K562 (cell line): Measurements from ENCODE around the gene ASCL3. TPM values are rescaled to one million over a fixed set of nuclear protein-coding genes. Genes with fewer than 3 reads are reported as not detected.

ENCODE experiments used
- ATAC-seq: fragments of 200-7000 bp; cut with Tn5 transposase; 3 replicates; pipeline ENCODE4 v1.9.1; 2020; ENCODE audit warnings: moderate library complexity
- BruUV-seq: library from RNA; stranded (reverse); fragments of 400-500 nt; replicated peaks from 2 replicates; lab custom pipeline; 2021; lab: Mats Ljungman, UMichigan
- CTCF ChIA-PET: fragments of 300-600 bp; formaldehyde crosslinking; extraction: SDS; loops from one replicate; lab custom pipeline; 2021; ENCODE audit warnings: low intra/inter-chr PET ratio; lab: Yijun Ruan, JAX
- POLR2A ChIA-PET: fragments of 300-600, 350-650 bp; sonication (Branson Sonifier 250); formaldehyde crosslinking; extraction: SDS; loops from one replicate; lab custom pipeline; 2021; ENCODE audit warnings: antibody characterized with exemption, inconsistent platforms; lab: Yijun Ruan, JAX
- DNase-seq, 4 experiments: peaks; one replicate each; pipeline versions ENCODE4 v3.0.0 to v3.0.0-alpha.2; 2011 to 2018; ENCODE audit warnings: low spot score in 3 of 4, mixed read lengths in 3 of 4; ENCODE audit errors: extremely low read depth in 1 of 4
- FAIRE-seq: peaks from 2 replicates; lab custom pipeline; 2011; peaks lifted over from hg19 to GRCh38; lab: Jason Lieb, UNC
- H2AFZ ChIP-seq: 2 replicates; pipeline ENCODE4 v1.6.0; 2011; ENCODE audit warnings: low read depth, low read length, control low read depth, inconsistent platforms
- H3K27ac ChIP-seq: fragments of 200-600 bp; 3 replicates; pipeline ENCODE4 v1.8.0; 2011; ENCODE audit warnings: low read depth, mild to moderate bottlenecking, control low read depth, inconsistent platforms, low read length, moderate library complexity, mixed read lengths; ENCODE audit errors: extremely low read depth
- H3K27me3 ChIP-seq, 2 experiments: fragments of 300-600 bp in 1 of 2; 2 replicates in 1 of 2; 3 replicates in 1 of 2; pipeline versions ENCODE4 v1.6.0 to v1.8.0; 2011; ENCODE audit warnings: inconsistent platforms in 2 of 2, low read length in 2 of 2, mild to moderate bottlenecking in 1 of 2, mixed read lengths in 1 of 2, moderate library complexity in 1 of 2; ENCODE audit not compliant: control insufficient read depth in 2 of 2, insufficient read depth in 2 of 2
- H3K36me3 ChIP-seq: fragments of 300-600 bp; 3 replicates; pipeline ENCODE4 v1.8.0; 2011; ENCODE audit warnings: mild to moderate bottlenecking, low read length, inconsistent platforms; ENCODE audit not compliant: control insufficient read depth, insufficient read depth
- H3K4me1 ChIP-seq, 2 experiments: fragments of 200-600 bp in 1 of 2; replicated peaks in 1 of 2; 2 replicates in 1 of 2; 3 replicates in 1 of 2; pipeline versions ENCODE4 v1.5.1 to v1.8.0; 2011; ENCODE audit warnings: inconsistent platforms in 2 of 2, low read length in 2 of 2, mild to moderate bottlenecking in 1 of 2, mixed read lengths in 1 of 2, moderate library complexity in 1 of 2; ENCODE audit not compliant: control insufficient read depth in 2 of 2, insufficient read depth in 2 of 2
- H3K4me2 ChIP-seq: 2 replicates; pipeline ENCODE4 v1.6.1; 2011; ENCODE audit warnings: low read length, control low read depth, inconsistent platforms, mixed read lengths; ENCODE audit not compliant: insufficient read depth
- H3K4me3 ChIP-seq: fragments of 200-600 bp; sonication (generic), shearing (Covaris generic); 2 replicates; pipeline ENCODE4 v1.5.1; 2016; ENCODE audit warnings: control low read depth, inconsistent platforms
- H3K79me2 ChIP-seq: fragments of 200-600 bp; 3 replicates; pipeline ENCODE4 v1.8.0; 2011; ENCODE audit warnings: low read length, inconsistent platforms; ENCODE audit not compliant: control insufficient read depth, insufficient read depth
- H3K9ac ChIP-seq, 2 experiments: 2 replicates each; pipeline versions ENCODE4 v1.6.0 to v1.6.1; 2011; ENCODE audit warnings: low read depth in 2 of 2, low read length in 2 of 2, control low read depth in 1 of 2, inconsistent platforms in 1 of 2, mild to moderate bottlenecking in 1 of 2, mixed read lengths in 1 of 2; ENCODE audit not compliant: insufficient read depth in 1 of 2
- H3K9me1 ChIP-seq: one replicate; pipeline ENCODE4 v1.6.0; 2011; ENCODE audit warnings: inconsistent platforms, mild to moderate bottlenecking, low read length, moderate library complexity; ENCODE audit not compliant: control insufficient read depth, insufficient read depth
- H3K9me3 ChIP-seq: replicated peaks from 2 replicates; pipeline ENCODE4 v1.5.1; 2011; ENCODE audit warnings: low read depth, low read length, inconsistent platforms; ENCODE audit not compliant: control insufficient read depth, insufficient read depth
- H4K20me1 ChIP-seq: replicated peaks from 2 replicates; pipeline ENCODE4 v1.6.1; 2011; ENCODE audit warnings: low read length, inconsistent platforms, mixed read lengths; ENCODE audit not compliant: control insufficient read depth, insufficient read depth
- AFF1 ChIP-seq, 2 experiments: fragments of 450-650 bp; IDR thresholded peaks; 2 replicates each; pipeline ENCODE4 v1.6.1; 2018; ENCODE audit warnings: mild to moderate bottlenecking in 2 of 2, low read depth in 1 of 2; ENCODE audit not compliant: partially characterized antibody in 2 of 2
- ARID1B ChIP-seq: fragments of 450-650 bp; IDR thresholded peaks from 2 replicates; pipeline ENCODE4 v1.6.1; 2016; ENCODE audit warnings: antibody characterized with exemption, mild to moderate bottlenecking, inconsistent platforms
- CREB3L1 ChIP-seq: fragments of 450-650 bp; IDR thresholded peaks from 2 replicates; pipeline ENCODE4 v1.6.1; 2014; ENCODE audit warnings: low read depth, mild to moderate bottlenecking, moderate library complexity, borderline replicate concordance
- E2F5 ChIP-seq: sonication (generic); formaldehyde crosslinking; IDR thresholded peaks from 2 replicates; pipeline ENCODE4 v1.8.0; 2022; ENCODE audit warnings: mild to moderate bottlenecking, missing genetic modification reagents
- FOXP1 ChIP-seq: sonication (generic); formaldehyde crosslinking; IDR thresholded peaks from 2 replicates; pipeline ENCODE4 v1.8.0; 2022; ENCODE audit warnings: mild to moderate bottlenecking, missing genetic modification reagents
- GABPA ChIP-seq: fragments of 200-800 bp; sonication (Bioruptor generic); conservative IDR thresholded peaks from 2 replicates; pipeline ENCODE4 v1.6.1; 2016; ENCODE audit warnings: low read depth, missing genetic modification characterization, missing compliant biosample characterization
- GABPB1 ChIP-seq: sonication (generic); formaldehyde crosslinking; IDR thresholded peaks from 2 replicates; pipeline ENCODE4 v1.8.0; 2022; ENCODE audit warnings: mild to moderate bottlenecking, missing genetic modification reagents
- HMG20A ChIP-seq: fragments of 450-650 bp; formaldehyde crosslinking; conservative IDR thresholded peaks from 2 replicates; pipeline ENCODE4 v1.4.0; 2020; ENCODE audit warnings: mild to moderate bottlenecking, mixed read lengths
- MCM7 ChIP-seq, 2 experiments: fragments of 450-650 bp; IDR thresholded peaks; 2 replicates each; pipeline ENCODE4 v1.6.1; 2016 to 2018
- NEUROD1 ChIP-seq: fragments of 150-350 bp; IDR thresholded peaks from 2 replicates; pipeline ENCODE4 v1.6.1; 2014; ENCODE audit warnings: borderline replicate concordance, low read length, low read depth; ENCODE audit not compliant: partially characterized antibody
- OTX1 ChIP-seq: fragments of 450-650 bp; formaldehyde crosslinking; IDR thresholded peaks from 2 replicates; pipeline ENCODE4 v1.4.0; 2022; ENCODE audit warnings: mild to moderate bottlenecking
- SETDB1 ChIP-seq: IDR thresholded peaks from one replicate; pipeline ENCODE4 v1.6.1; 2012; ENCODE audit warnings: low read length, control low read depth, inconsistent platforms
- TCF7 ChIP-seq: sonication (generic); IDR thresholded peaks from 2 replicates; pipeline ENCODE4 v1.6.1; 2016; ENCODE audit warnings: antibody characterized with exemption, borderline replicate concordance
- WHSC1 ChIP-seq: IDR thresholded peaks from one replicate; pipeline ENCODE4 v1.6.1; 2012; ENCODE audit warnings: low read length, control low read depth, inconsistent platforms
- YY1 ChIP-seq, 3 experiments: IDR thresholded peaks; 2 replicates each; pipeline ENCODE4 v1.6.1; 2011; ENCODE audit warnings: low read length in 2 of 3, mild to moderate bottlenecking in 2 of 3, moderate library complexity in 2 of 3, borderline replicate concordance in 1 of 3, control low read depth in 1 of 3, low read depth in 1 of 3; ENCODE audit not compliant: insufficient read depth in 3 of 3, insufficient replicate concordance in 2 of 3, control insufficient read depth in 1 of 3, insufficient read length in 1 of 3; ENCODE audit errors: extremely low read depth in 1 of 3
- WGBS: fragments of 100-300 bp; shearing (Covaris generic); methylation state at CpG from one replicate; pipeline ENCODE4 v1.1.6; 2016; ENCODE audit warnings: low coverage, mixed read lengths; ENCODE audit not compliant: insufficient coverage; ENCODE audit errors: missing lambda C conversion rate; 5-methylcytosine and 5-hydroxymethylcytosine counted together
- in situ Hi-C: fragments of 300-500 bp; cut with MboI; formaldehyde crosslinking; loops from 4 replicates; pipeline ENCODE4 v1.15.0; 2018; ENCODE audit warnings: inconsistent platforms, mixed read lengths
- intact Hi-C: fragments of 100-400 bp; cut with micrococcal nuclease; formaldehyde crosslinking; loops from 2 replicates; pipeline ENCODE4 v1.14.2; 2022
- polyA plus RNA-seq, 8 experiments: library from polyadenylated mRNA; depleted of rRNA in 4 of 8; stranded (reverse) in 5 of 8; unstranded in 3 of 8; fragments of >200 nt; fragmentation: Nextera tagmentation in 2 of 8; fragmentation: Illumina TruSeq in 1 of 8; extraction: Ambion mirVana in 2 of 8; extraction: Trizol in 1 of 8; gene quantifications; 2 replicates each; pipeline versions ENCODE4 v1.2.1 to v1.2.3, GENCODE V29; 2011 to 2014; ENCODE audit warnings: inconsistent platforms in 1 of 8, missing spikeins in 1 of 8
- total RNA-seq, 7 experiments: library from RNA; depleted of rRNA in 6 of 7; stranded (reverse); fragments of >200 nt in 6 of 7; fragmentation: Illumina TruSeq in 2 of 7; extraction: Trizol in 2 of 7; gene quantifications; 2 replicates each; pipeline versions ENCODE4 v1.2.1 to v1.2.3, GENCODE V29; 2011 to 2021; ENCODE audit warnings: low replicate concordance in 1 of 7

Gene ASCL3
- total and polyA plus RNA-seq, 9 of the 15 experiments (the other 6 are each of a cell fraction or from before 2014, with no cell fraction given) = not detected

GRCh38 chr11:8941341-8942103 is 1.3 kb downstream of the ASCL3 start:
- no peak for FAIRE-seq
- ChIA-PET POLR2A (interaction anchor here (0.6 to 1.5 kb wide), 6 partner anchors 7 to 117 kb away, joined by 3 to 4 read pairs (median 3); no protein-coding TSS in a partner anchor), CTCF (no interaction called here)
- Histone ChIP-seq H3K27ac (no peak overlapping the region), H3K36me3 (no peaks in the 10 kb centered on the region), H3K4me1 (no peaks in the 10 kb centered on the region; a peak in 2 of 5 replicates), H4K20me1 (no peaks in the 10 kb centered on the region), H3K79me2 (no peaks in the 10 kb centered on the region), H3K9me1 (no peaks in the 10 kb centered on the region), H3K9me3 (no peaks in the 10 kb centered on the region; the same call in 1 of the 2 replicates), H3K9ac (no peak overlapping the region), H3K4me2 (no peak overlapping the region; the same call in none of the 2 replicates), H3K4me3 (no peak overlapping the region), H3K27me3 (no peaks in the 10 kb centered on the region), H2AFZ (peak overlapping the region; percentile 75)
- DNase-seq = no peak
- intact Hi-C loops = no loop called here
- BruUV-seq = no TSS peak
- in situ Hi-C loops = no loop called here
- WGBS = 19% methylated on average over 8 of the region's 8 CpGs
- peak; percentile 51; the same call in 1 of the 3 replicates for ATAC-seq
- TF ChIP-seq OTX1 (CRISPR knock-in tag) (no peak), MCM7 (IDR thresholded peaks at IDR 0.05) (no peak), ARID1B (0 out of 2 replicates have a peak, but pooled peaks have one; percentile 23), FOXP1 (no peak), WHSC1 (no peak), TCF7 (no peak), SETDB1 (no peak), E2F5 (CRISPR knock-in tag) (no peak), YY1 (IDR thresholded peaks at IDR 0.05; ENCODE audit: borderline replicate concordance in 1 of 3, control insufficient read depth in 1 of 3, extremely low read depth in 1 of 3, insufficient read depth in 3 of 3, insufficient read length in 1 of 3, insufficient replicate concordance in 2 of 3, low read depth in 1 of 3, low read length in 2 of 3) (peak in 1 of 3 experiments; percentile 73), GABPB1 (CRISPR knock-in tag) (no peak), GABPA (tag) (0 out of 2 replicates have a peak, but pooled peaks have one; percentile 26), AFF1 (IDR thresholded peaks at IDR 0.05; ENCODE audit: low read depth in 1 of 2, partially characterized antibody in 2 of 2) (no peak), NEUROD1 (no peak), HMG20A (no peak), CREB3L1 (no peak)
